ENCODE measurements around the gene PLA2G15.

Gene PLA2G15

DNA sequence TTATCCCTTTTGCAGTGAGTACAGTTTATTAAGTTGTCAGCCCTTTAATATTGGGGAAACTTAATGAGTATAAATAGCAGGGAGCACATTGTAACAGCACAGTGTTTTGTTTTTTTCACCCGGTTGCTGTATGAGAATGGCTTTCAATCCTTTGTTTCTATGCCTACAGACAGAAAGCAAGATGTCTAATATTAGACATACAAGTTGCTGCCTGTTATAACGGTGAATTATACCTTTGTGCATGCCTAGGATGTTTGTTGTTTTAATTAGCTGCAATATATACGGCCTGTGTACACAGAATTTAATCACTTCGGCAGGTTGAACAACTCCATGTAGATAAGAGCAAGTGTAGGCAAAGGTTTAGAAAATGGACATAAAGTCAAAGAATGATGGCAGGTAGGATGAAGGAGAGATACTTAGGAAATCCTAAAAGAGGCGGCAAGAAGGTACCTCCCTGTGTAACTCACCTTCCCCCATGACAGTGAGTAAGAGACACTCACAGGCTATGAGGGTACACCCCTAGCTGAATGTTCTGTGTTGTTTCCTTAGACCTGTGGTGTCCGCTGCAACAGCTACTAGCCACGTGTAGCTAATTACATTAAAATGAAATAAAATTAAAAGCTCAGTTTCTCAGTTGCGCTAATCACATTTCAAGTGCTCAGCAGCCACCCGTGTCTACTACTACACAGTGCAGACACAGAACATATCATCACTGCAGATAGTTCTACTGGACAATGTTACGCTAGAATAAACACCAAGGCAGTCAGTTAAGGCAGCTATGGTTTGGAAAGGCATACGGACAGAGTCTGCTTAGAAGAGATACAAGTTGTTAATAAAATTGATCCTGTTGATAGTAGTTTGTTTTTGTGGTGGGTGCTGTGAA lies 54.6 kb downstream of the PLA2G15 start:
- no peak for DNase-seq

DNA sequence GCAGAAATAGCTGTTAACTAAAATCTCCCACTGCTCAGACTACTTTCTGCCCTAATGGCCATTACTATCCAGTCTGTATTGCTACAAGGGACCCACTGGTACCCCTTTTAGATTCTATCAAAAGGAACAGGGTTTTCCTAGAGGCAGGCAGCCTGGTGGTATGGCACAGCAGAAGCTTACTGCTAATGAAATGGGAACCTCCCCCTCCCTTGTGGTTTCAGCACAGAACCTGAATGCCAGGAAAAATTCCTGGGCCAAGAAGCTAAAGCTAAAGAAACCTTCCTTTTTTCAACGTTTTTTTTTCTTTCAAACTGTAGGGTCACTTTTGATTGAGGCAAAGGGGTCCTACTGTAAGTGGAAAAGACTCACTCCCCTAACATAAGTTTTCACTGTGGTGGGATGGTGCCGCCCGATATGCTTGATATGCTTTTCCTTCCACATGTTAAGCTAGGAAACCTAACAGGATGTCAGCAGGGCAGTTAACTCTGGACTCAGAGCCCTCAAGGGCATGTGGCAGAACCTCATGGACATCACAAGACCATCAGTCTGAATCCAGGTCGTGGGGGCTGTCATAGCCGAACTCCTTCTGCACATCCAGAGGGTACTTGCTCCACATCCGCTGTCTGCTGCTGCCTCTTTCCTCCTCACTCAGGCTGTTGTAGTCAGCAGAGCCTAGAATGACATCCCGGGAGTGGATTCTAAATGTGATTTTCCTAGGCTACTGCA lies 55.7 kb downstream of the PLA2G15 start:
- no peak for DNase-seq

DNA sequence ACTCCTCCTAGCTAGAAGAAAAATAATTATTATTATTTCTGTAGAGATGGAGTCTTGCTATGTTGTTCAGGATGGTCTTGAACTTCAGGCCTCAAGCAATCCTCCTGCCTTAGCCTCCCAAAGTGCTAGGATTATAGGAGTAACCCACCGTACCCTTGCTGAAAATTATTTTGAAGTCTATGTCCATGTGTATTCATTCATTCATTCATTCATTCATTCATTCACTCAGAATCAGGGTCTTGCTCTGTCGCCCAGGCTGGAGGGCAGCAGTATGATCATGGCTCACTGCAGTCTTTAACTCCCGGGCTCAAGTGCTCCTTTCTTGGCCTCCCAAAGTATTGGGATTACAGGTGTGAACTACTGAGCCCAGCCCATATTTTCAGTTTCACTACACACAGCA lies 61.5 kb downstream of the PLA2G15 start:
- no peak for DNase-seq

DNA sequence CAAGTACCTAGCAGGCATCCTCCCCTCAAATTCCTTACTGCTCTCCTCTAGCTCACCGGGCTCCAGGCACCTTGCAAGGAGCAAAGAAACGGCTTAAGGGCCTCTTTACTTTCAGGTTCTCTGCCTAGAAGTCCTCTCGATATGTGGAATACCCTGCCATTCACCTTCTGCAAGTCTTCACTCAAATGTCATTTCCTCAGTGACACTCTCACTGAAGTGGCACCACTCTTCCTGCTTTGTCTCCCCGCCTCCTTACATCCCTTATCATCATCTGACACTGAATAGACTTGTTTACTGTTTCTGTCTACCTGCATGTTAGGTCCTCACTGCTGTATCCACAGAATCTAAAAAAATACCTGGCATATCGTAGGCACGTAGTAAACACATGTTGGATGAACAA lies 64.6 kb downstream of the PLA2G15 start:
- DNase-seq = no peak

DNA sequence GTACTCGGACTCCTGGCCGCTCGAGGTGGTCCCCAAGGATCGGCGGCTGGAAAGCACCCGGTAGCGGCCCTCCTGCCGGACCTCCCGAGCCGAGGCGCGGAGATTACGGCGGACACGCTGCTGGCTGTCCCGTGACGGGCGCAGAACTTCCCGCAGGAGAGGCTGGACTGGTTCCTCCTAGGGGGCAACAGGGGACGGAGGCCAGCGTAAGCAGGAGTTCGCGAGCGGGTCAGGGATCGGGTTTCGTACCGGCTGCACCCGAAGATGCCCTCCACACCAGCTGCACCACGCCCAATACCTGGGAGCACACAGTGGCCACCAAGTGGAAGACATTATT lies 65.2 kb downstream of the PLA2G15 start:
- no peak for DNase-seq

All from COR-L47 (cell line).